Common myeloid progenitor, CD34-positive (primary cell): Measurements from ENCODE around the gene TBX10.

Experiments
- CTCF ChIA-PET: fragments of 350-600 bp; sonication (Branson Sonifier 250); formaldehyde crosslinking; loops from one replicate; lab custom pipeline; 2021; ENCODE audit warnings: antibody characterized with exemption; lab: Charles Lee
- POLR2A ChIA-PET: fragments of 350-600 bp; sonication (Branson Sonifier 250); formaldehyde crosslinking; loops from one replicate; lab custom pipeline; 2021; ENCODE audit warnings: antibody characterized with exemption; lab: Charles Lee
- DNase-seq, 3 donors: peaks; one replicate each; pipeline versions ENCODE4 v3.0.0 to v3.0.0-alpha.2; 2013
- H3K27ac ChIP-seq, 2 experiments: 1 replicate in 1 of 2; 2 replicates in 1 of 2; pipeline ENCODE4 v1.7.0; 2013; ENCODE audit warnings: inconsistent platforms in 2 of 2, low read length in 2 of 2, mild to moderate bottlenecking in 2 of 2, low read depth in 1 of 2, moderate library complexity in 1 of 2; ENCODE audit not compliant: severe bottlenecking in 2 of 2, insufficient read depth in 1 of 2, poor library complexity in 1 of 2
- H3K27me3 ChIP-seq, 5 experiments: replicated peaks in 2 of 5; 1 replicate in 3 of 5; 2 replicates in 2 of 5; pipeline versions ENCODE4 v1.6.1 to v1.7.0; 2013; ENCODE audit warnings: low read length in 4 of 5, mild to moderate bottlenecking in 2 of 5, moderate library complexity in 2 of 5, inconsistent platforms in 1 of 5; ENCODE audit not compliant: insufficient read depth in 5 of 5, control insufficient read depth in 4 of 5
- H3K36me3 ChIP-seq, 4 experiments: 1 replicate in 2 of 4; 2 replicates in 2 of 4; pipeline versions ENCODE4 v1.6.1 to v1.7.0; 2013; ENCODE audit warnings: low read length in 3 of 4, control low read depth in 1 of 4, mild to moderate bottlenecking in 1 of 4; ENCODE audit not compliant: control insufficient read depth in 4 of 4, insufficient read depth in 4 of 4
- H3K4me1 ChIP-seq, 4 experiments: 1 replicate in 3 of 4; 2 replicates in 1 of 4; pipeline versions ENCODE4 v1.6.1 to v1.7.1; 2013; ENCODE audit warnings: low read length in 3 of 4, mild to moderate bottlenecking in 3 of 4, control low read depth in 1 of 4, inconsistent platforms in 1 of 4, moderate library complexity in 1 of 4; ENCODE audit not compliant: control insufficient read depth in 4 of 4, insufficient read depth in 4 of 4; ENCODE audit errors: control extremely low read depth in 1 of 4
- H3K4me3 ChIP-seq, 7 experiments: 1 replicate in 4 of 7; 2 replicates in 3 of 7; pipeline versions ENCODE4 v1.5.1 to v1.7.0; 2013; ENCODE audit warnings: mild to moderate bottlenecking in 7 of 7, low read length in 6 of 7, moderate library complexity in 6 of 7, inconsistent platforms in 2 of 7, low read depth in 2 of 7, control low read depth in 1 of 7; ENCODE audit not compliant: insufficient read depth in 4 of 7, control insufficient read depth in 1 of 7; ENCODE audit errors: extremely low read depth in 1 of 7
- H3K9me3 ChIP-seq, 5 experiments: 1 replicate in 4 of 5; 2 replicates in 1 of 5; pipeline versions ENCODE4 v1.6.1 to v1.7.1; 2013; ENCODE audit warnings: low read length in 4 of 5, mild to moderate bottlenecking in 2 of 5, inconsistent platforms in 1 of 5, low read depth in 1 of 5, moderate library complexity in 1 of 5; ENCODE audit not compliant: control insufficient read depth in 4 of 5, insufficient read depth in 2 of 5; ENCODE audit errors: control extremely low read depth in 1 of 5
- WGBS: methylation state at CpG from one replicate; pipeline ENCODE4 v1.1.5; 2013; ENCODE audit not compliant: insufficient coverage; 5-methylcytosine and 5-hydroxymethylcytosine counted together

Gene TBX10

DNA sequence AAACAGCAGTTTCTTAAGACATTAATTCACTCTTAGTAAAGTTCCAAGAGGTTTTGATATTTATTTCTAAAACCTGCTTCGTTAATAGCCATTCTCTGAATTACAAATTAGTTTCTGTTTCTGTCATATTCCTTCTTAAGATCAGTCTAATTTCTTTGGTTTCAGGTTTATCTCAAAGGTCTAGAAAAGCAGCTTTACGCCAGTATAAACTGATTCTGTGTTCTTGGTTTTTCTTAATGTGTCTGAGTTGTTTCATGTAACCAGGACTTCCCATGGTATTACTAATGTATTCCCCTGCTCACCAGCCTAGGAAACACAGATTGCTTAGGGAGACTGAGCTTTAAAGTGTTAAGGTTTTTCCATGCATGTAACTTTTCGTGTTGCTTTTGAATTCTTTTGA, 17.7 kb upstream of the TBX10 start:
- H3K4me3 ChIP-seq: no peak overlapping the region
- CTCF ChIA-PET: interaction anchor here (1.1 to 7.5 kb wide), 4 partner anchors 12 to 77 kb away, joined by 4 to 102 read pairs (median 23); partner anchors contain the start of gene NUDT8
- peaks cover 3 to 18% (median 11%) of the 10 kb centered on the region in 4 experiments for H3K4me1 ChIP-seq
- DNase-seq: no peak
- peaks cover 0 to 23% (median 7%) of the 10 kb centered on the region in 5 experiments for H3K9me3 ChIP-seq
- no peaks in the 10 kb centered on the region for H3K36me3 ChIP-seq
- no peak overlapping the region for H3K27ac ChIP-seq
- POLR2A ChIA-PET: no interaction called here
- H3K27me3 ChIP-seq: no peaks in the 10 kb centered on the region
- 100% methylated on average over 1 of the region's 3 CpGs for WGBS

DNA sequence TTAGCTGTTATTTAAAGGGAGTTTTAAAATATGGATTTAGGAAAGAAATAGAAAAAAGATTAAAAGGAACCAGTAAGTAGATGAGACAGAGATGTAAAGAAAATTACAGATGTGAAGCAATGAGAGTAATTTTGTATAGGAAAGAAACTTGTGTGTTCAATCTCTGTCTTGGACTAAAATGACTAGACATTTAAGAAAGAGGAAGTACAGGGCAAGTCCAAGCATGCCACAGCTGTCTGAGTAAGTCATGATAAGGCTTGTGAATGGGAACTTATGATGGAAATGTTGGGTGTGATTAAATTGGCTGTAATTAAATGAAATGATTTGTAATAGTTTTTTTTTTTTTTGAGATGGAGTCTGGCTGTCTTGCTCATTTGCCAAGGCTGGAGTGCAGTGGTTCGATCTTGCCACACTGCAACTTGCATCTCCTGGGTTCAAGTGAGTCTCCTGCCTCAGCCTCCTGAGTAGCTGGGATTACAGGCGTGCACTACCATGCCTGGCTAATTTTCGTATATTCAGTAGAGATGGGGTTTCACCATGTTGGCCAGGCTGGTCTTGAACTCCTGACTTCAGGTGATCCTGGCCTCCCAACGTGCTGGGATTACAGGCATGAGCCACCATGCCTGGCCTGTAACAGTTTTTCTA, 16.8 kb upstream of the TBX10 start:
- DNase-seq: peak; percentile 82 to 96 (median 93)
- Histone ChIP-seq H3K27me3 (no peaks in the 10 kb centered on the region), H3K9me3 (peaks cover 0 to 23% (median 7%) of the 10 kb centered on the region in 5 experiments), H3K4me3 (no peak overlapping the region), H3K4me1 (peaks cover 5 to 24% (median 15%) of the 10 kb centered on the region in 4 experiments), H3K36me3 (no peaks in the 10 kb centered on the region), H3K27ac (no peak overlapping the region)
- 83% methylated on average over 3 of the region's 4 CpGs for WGBS
- ChIA-PET POLR2A (interaction anchor here (0.7 kb wide), 1 partner anchor 8 kb away, joined by 10 read pairs; no protein-coding TSS in a partner anchor), CTCF (interaction anchor here (0.9 to 7.5 kb wide), 2 partner anchors 11 to 18 kb away, joined by 5 to 102 read pairs; no protein-coding TSS in a partner anchor)

DNA sequence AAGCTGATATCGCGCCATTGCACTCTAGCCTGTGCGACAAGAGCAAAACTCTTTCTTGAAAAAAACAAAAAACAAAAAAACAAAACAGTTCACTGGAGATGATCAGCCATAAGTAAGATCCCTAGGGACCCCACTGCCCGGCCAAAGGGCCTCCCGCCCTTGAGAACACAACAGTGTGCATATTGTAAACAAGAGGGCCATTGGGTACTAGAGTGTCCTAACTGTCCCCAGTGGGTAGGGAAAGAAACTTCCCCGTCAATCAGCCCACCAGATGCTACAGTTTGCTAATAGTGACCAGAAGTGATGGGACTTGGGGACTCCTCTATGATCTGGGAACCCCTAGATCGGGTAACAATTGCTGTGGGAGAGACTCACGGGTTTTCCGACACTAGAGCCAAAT, 14.7 kb upstream of the TBX10 start:
- Histone ChIP-seq H3K4me3 (no peak overlapping the region), H3K27me3 (no peaks in the 10 kb centered on the region), H3K4me1 (peaks cover 5 to 41% (median 31%) of the 10 kb centered on the region in 4 experiments), H3K27ac (no peak overlapping the region), H3K36me3 (no peaks in the 10 kb centered on the region), H3K9me3 (peaks cover 0 to 23% (median 7%) of the 10 kb centered on the region in 5 experiments)
- WGBS: 84% methylated on average over 8 of the region's 9 CpGs
- CTCF ChIA-PET: interaction anchor here (2.1 to 7.5 kb wide), 2 partner anchors 9 to 12 kb away, joined by 5 to 102 read pairs; no protein-coding TSS in a partner anchor
- DNase-seq: no peak
- POLR2A ChIA-PET: no interaction called here

DNA sequence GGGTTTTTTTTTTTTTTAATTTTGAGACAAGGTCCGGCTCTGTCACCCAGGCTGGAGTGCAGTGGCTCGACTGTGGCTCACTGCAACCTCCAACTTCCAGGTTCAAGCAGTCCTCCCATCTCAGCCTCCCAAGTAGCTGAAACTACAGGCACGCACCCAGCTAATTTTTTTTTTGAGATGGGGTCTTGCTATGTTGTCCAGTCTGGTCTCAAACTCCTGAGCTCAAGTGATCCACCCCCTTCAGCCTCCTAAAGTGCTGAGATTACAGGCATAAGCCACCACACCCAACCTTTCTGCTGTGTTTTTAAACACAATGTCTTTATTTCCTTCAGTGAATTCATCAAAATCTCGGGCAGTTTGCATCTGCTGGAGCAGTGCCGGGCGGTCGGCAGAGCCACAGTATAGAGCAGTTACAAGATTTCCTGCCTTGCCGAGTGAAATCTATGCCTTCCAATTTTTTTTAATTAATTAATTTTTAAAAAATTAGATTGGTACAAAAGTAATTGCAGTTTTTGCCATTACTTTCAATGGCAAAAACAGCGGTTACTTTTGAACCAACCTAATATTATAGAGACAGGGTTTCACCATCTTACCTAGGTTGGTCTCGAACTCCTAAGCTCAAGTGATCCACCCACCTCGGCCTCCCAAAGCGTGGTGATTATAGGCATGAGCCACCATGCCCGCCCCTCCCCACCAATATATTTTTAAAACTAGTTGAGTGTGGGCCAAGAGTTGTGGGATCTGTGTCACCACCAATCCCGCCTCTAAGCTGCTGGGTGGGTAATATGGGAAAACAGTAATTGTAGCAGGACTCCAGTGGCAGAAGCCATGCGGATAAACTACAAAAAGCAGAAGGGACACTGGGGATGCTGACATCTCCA, 13.6 kb upstream of the TBX10 start:
- Histone ChIP-seq H3K4me3 (no peak overlapping the region), H3K4me1 (peaks cover 5 to 42% (median 34%) of the 10 kb centered on the region in 4 experiments), H3K27me3 (no peaks in the 10 kb centered on the region), H3K36me3 (no peaks in the 10 kb centered on the region), H3K9me3 (peaks cover 0 to 23% (median 7%) of the 10 kb centered on the region in 5 experiments), H3K27ac (no peak overlapping the region)
- ChIA-PET POLR2A (no interaction called here), CTCF (interaction anchor here (1.0 to 11.8 kb wide), 5 partner anchors 10 to 73 kb away, joined by 3 to 169 read pairs (median 7); partner anchors contain the start of genes NUDT8 and TBX10)
- DNase-seq: no peak
- WGBS: 95% methylated on average over 3 of the region's 15 CpGs

DNA sequence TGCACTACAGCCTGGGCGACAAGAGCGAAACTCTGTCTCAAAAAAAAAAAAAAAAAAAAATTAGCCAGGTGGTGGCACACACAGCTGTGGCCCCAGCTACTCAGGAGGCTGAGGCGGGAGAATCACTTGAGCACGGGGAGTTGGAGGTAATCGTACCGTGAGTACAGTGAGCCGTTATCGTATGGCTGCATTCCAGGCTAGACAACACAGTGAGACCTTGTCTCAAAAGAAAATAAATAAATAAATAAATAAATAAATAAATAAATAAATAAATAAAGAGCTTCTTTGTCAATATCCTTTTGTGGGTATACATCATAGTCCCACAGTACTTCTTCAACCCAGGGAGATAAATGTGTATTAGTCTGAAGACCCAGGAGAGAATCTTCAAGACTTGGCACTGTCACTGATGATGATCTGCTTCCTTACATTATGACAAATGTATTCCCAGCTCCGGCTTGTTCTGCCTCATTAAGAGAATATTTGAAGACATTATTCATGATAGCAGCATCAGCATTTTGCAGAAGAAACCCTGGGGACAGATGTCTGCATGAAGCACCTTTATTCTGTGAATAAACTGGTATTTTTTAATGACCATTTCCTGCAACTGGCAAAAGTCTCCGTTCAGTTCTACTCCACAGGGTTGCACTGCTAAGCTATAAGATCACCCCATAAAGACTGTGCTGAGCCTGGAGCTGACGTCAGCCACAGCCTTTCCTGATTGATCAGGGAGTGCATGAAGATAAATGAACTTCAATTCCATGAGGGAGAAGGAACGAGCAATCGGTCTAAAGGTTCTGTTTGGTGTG, 12.6 kb upstream of the TBX10 start:
- POLR2A ChIA-PET: interaction anchor here (0.5 kb wide), 1 partner anchor 22 kb away, joined by 3 read pairs; no protein-coding TSS in a partner anchor
- Histone ChIP-seq H3K36me3 (no peaks in the 10 kb centered on the region), H3K27me3 (no peaks in the 10 kb centered on the region), H3K27ac (no peak overlapping the region), H3K4me3 (no peak overlapping the region), H3K9me3 (peaks cover 0 to 17% (median 7%) of the 10 kb centered on the region in 5 experiments), H3K4me1 (peaks cover 9 to 52% (median 45%) of the 10 kb centered on the region in 4 experiments)
- CTCF ChIA-PET: interaction anchor here (2.0 to 11.8 kb wide), 3 partner anchors 11 to 39 kb away, joined by 7 to 169 read pairs (median 11); partner anchors contain the start of genes NUDT8 and TBX10
- 7% methylated on average over 3 of the region's 13 CpGs for WGBS
- DNase-seq: no peak
